ENCODE results near the gene RGS6. TPM values are rescaled to one million over a fixed set of nuclear protein-coding genes. Genes with fewer than 3 reads are reported as not detected.

Gene RGS6
- total RNA-seq, 2 experiments from 2014 or later, result 1.5 to 3.1 TPM

DNA sequence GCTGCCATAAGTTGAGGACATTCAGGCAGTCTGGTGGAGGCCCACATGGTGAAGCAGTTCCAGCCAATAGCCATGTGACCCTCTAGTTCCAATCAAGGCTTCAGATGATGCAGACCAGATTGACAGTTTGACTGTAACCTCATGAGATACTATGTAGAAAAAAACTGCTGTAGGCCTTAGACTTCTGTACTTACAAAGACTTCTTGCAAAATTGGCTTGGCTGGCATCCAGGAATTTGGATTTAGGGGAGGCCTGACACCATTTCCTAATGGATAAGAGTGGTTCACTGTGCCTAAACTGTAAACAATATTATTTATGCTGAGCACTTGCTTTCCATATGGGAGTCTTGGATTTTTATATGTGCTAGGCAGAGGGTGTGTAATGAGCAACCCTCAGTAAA, 76.4 kb downstream of the RGS6 start:
- Mint-ChIP-seq H3K27me3 (peaks cover 16% of the 10 kb centered on the region), H3K4me3 (no peak overlapping the region), H3K36me3 (no peaks in the 10 kb centered on the region), H3K9me3 (ENCODE audit: low read depth) (no peaks in the 10 kb centered on the region), H3K27ac (no peak overlapping the region), H3K4me1 (no peaks in the 10 kb centered on the region)
- ATAC-seq, result no peak
- CTCF ChIA-PET, result no interaction called here
- no peak for DNase-seq

DNA sequence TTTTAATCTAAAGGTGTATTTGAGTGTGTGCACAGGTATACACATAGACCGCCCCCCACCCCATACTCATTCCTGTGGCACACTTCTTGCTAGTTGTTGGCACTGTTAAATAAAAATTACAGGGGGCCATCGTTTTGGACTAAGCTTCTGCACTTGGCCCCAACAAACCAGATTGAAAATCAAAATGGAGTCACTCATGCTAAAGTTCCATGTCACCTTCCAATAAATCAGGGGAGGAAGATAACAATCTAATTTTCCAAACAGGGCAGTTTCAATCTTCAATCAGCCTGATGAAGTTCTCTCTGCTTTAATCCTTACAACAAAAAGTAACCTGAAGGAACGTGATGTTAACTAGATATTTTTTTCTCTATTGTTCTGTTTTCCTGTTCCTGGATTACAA, 78.2 kb downstream of the RGS6 start:
- DNase-seq, result no peak
- H3K9me3 Mint-ChIP-seq (ENCODE audit: low read depth), result no peaks in the 10 kb centered on the region
- H3K27me3 Mint-ChIP-seq, result peaks cover 25% of the 10 kb centered on the region
- no peak overlapping the region for H3K4me3 Mint-ChIP-seq
- H3K36me3 Mint-ChIP-seq, result no peaks in the 10 kb centered on the region
- no peaks in the 10 kb centered on the region for H3K4me1 Mint-ChIP-seq
- CTCF ChIA-PET, result no interaction called here
- H3K27ac Mint-ChIP-seq, result no peak overlapping the region
- no peak for ATAC-seq

DNA sequence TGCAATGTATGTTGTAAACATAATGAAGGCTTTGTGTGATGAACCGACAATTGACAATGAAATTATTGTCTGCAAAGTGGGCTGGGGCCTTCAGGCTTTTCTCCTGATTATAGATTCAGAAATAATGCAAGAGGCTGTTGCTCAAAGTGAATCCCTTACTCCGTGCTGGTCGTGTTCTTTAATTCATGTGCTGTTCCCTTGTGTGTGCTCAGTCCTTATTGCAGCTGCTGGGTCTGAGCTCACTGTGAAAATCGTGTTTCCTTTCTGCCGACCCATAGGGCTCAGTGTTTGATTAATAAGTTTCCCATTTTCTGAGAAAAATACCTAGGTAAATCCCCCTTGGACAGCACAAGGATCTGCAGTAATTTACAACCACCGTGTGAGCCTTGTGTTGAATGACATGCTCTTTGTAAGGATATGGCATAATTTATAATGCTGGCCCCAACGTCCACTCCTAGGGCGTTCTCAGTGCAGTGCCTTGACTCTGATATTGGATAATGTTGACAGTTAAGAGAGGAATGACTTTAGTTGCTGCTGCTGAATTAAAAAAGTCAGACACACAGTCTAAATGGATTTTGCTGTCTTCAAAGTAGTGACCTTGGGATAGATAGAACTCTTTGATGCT, 81.6 kb downstream of the RGS6 start:
- ATAC-seq, result no peak
- no peaks in the 10 kb centered on the region for H3K36me3 Mint-ChIP-seq
- DNase-seq, result no peak
- no peak overlapping the region for H3K27ac Mint-ChIP-seq
- H3K4me1 Mint-ChIP-seq, result no peaks in the 10 kb centered on the region
- peaks cover 27% of the 10 kb centered on the region for H3K27me3 Mint-ChIP-seq
- CTCF ChIA-PET, result no interaction called here
- no peak overlapping the region for H3K4me3 Mint-ChIP-seq
- no peaks in the 10 kb centered on the region for H3K9me3 Mint-ChIP-seq (ENCODE audit: low read depth)

DNA sequence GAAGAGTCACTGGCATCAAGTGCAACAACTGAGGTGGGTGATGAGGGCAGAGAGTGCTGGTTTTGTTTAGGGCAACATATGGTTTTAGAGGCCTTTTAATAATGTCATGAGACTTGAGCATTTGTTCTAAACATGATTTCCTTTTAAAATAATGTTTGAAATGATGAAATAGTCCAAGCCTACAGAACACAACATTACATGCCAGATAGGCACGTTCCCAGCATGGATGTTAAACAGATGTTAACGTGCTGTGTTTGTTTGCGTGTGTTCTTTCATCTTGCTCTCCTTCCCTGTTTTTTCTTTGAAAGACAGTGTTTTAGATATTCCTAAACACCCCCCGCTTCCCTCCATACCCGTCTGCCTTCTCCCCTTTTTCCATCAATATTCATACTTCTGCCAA, 82.3 kb downstream of the RGS6 start:
- no peak for ATAC-seq
- no peaks in the 10 kb centered on the region for H3K4me1 Mint-ChIP-seq
- H3K27me3 Mint-ChIP-seq, result peaks cover 31% of the 10 kb centered on the region
- H3K27ac Mint-ChIP-seq, result no peak overlapping the region
- no peaks in the 10 kb centered on the region for H3K36me3 Mint-ChIP-seq
- CTCF ChIA-PET, result no interaction called here
- H3K4me3 Mint-ChIP-seq, result no peak overlapping the region
- no peak for DNase-seq
- H3K9me3 Mint-ChIP-seq (ENCODE audit: low read depth), result no peaks in the 10 kb centered on the region

DNA sequence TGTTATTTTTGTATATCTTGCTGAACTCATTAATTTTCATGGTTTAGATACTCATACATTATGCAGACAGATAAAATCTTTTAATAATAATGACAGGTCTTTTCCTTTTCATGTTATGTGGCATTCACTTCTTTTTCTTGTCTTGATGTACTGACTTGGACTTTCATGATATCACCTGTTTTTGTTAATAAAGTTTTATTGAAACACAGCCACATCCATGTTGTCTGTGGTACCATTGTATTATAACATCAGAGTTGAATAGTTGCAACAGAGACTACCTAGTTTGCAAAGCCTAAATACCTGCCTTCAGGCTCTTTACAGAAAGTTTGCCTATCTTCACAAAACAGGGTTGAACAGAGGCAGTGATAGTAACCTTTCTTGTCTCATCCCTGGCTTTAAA, 85.1 kb downstream of the RGS6 start:
- H3K4me1 Mint-ChIP-seq, result no peaks in the 10 kb centered on the region
- CTCF ChIA-PET, result no interaction called here
- H3K27ac Mint-ChIP-seq, result no peak overlapping the region

DNA sequence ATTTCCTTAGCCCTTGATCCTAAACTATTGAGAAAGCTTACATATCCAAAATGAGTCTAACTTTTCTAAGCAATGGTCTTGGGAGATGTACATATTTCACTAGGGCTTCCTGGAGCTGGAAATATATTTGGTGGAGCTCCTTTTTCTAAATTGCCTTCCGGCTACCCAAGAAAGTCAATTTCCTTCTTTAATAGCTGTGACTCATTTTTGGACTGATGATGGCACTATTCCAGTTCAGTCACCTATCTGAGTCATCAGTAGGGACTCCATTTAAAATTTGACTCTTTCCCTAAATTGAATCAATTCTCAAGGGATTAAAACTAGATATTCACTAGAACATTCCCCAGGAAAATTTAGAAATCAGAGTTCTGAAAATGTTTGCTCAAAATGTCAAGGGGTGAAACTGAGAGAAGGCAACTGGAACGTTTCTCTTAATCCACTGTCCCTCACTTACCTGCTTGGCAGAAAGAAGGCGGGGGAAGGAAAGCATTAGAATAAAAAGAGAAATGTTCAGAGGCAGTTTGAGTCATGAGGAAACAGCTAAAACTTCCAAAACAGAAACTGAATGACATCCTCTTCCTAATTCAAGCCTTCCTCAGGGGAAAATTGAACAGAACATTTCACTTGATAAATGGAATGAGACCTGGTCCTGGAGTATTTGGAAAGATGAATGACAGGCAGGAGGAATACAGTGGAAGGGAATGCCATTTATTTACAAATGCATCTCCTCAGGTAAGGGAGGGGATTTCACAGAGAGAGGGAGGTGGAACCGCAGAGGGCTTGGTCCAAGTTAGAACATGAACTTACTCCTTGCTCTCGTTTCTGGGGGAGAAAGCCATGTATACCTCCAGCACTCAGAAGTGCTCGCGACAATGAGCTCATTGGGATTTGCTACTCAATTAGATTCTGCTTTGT, 91.2 kb downstream of the RGS6 start:
- no peak overlapping the region for H3K27ac Mint-ChIP-seq
- H3K4me1 Mint-ChIP-seq, result peaks cover 13% of the 10 kb centered on the region
- CTCF ChIA-PET, result interaction anchor here (0.9 to 4.0 kb wide), 7 partner anchors 16 to 416 kb away, joined by 3 to 37 read pairs (median 4); no protein-coding TSS in a partner anchor
- ATAC-seq, result no peak
- H3K4me3 Mint-ChIP-seq, result no peak overlapping the region
- peaks cover 55% of the 10 kb centered on the region for H3K27me3 Mint-ChIP-seq
- H3K36me3 Mint-ChIP-seq, result no peaks in the 10 kb centered on the region
- DNase-seq, result no peak
- H3K9me3 Mint-ChIP-seq (ENCODE audit: low read depth), result no peaks in the 10 kb centered on the region

More for the DNA sequence above, 85.1 kb downstream of the RGS6 start:
- no peak for ATAC-seq
- Mint-ChIP-seq H3K4me3 (no peak overlapping the region), H3K27me3 (peaks cover 46% of the 10 kb centered on the region), H3K36me3 (no peaks in the 10 kb centered on the region), H3K9me3 (ENCODE audit: low read depth) (no peaks in the 10 kb centered on the region)
- DNase-seq, result no peak

DNA sequence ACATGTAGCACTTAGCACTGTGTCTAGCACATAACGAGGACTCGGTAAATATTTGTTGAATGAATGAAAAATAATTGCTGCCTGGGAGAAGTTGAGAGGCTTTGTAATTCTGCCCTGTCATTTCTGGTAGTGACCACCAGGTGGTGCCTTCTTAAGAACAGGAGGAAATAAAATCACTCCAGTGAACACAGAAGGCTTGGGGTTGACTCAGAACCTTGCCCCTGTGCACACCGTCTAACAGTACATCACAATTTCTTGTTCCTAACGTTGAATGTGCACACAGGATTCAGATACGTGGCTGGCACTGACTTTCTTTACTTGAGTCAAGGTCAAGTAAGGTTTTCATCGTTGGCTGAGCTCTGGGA, 91.8 kb downstream of the RGS6 start:
- peaks cover 59% of the 10 kb centered on the region for H3K27me3 Mint-ChIP-seq
- CTCF ChIA-PET, result interaction anchor here (1.1 to 4.0 kb wide), 7 partner anchors 15 to 415 kb away, joined by 3 to 37 read pairs (median 4); no protein-coding TSS in a partner anchor
- no peak overlapping the region for H3K4me3 Mint-ChIP-seq
- ATAC-seq (peak; percentile 94), DNase-seq (peak; percentile 72)
- H3K4me1 Mint-ChIP-seq, result peaks cover 13% of the 10 kb centered on the region
- no peak overlapping the region for H3K27ac Mint-ChIP-seq
- H3K36me3 Mint-ChIP-seq, result no peaks in the 10 kb centered on the region
- no peaks in the 10 kb centered on the region for H3K9me3 Mint-ChIP-seq (ENCODE audit: low read depth)

DNA sequence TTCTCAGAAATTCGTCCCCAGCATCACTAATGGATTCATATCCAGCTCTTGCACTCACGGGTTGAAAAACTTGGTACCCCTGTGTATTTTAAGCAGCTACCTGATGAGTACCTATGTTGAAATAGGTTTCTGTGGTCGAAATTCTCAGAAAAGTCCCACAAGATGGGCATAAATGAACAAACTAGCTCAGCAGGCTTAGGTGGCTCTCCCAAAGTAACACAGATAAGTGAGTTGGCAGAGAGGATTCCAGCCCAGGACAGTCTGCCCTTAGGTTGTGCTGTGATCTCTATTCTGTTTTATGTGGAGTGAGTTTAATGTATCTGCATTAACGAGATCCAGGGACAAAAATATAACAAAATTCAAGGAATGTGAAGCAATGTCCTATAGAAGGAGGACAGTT, 92.3 kb downstream of the RGS6 start:
- Mint-ChIP-seq H3K9me3 (ENCODE audit: low read depth) (no peaks in the 10 kb centered on the region), H3K27me3 (peaks cover 60% of the 10 kb centered on the region), H3K4me3 (no peak overlapping the region), H3K4me1 (peaks cover 13% of the 10 kb centered on the region), H3K27ac (no peak overlapping the region), H3K36me3 (no peaks in the 10 kb centered on the region)
- ATAC-seq (peak; percentile 18), DNase-seq (no peak)
- CTCF ChIA-PET, result interaction anchor here (1.1 to 4.0 kb wide), 7 partner anchors 15 to 415 kb away, joined by 3 to 37 read pairs (median 4); no protein-coding TSS in a partner anchor

DNA sequence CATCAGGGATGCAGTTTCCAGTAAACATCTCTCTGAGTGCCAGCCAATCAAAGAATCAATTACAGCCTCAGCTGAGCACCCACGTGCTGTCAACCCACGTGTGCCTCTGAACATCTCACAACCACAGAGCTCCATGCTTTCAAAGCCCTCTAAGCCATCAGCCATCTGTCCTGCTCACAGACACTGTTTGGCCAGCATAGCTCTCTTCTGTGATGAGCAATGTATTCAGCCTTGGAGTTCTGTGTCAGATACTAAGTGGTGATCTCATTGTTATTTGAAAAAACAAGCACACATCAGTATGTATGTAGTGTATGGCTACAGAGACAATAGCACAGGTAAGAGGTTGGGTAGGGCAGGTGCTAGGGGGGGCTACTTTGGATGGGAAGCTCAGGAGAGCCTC, 94.3 kb downstream of the RGS6 start:
- ATAC-seq (no peak), DNase-seq (no peak)
- Mint-ChIP-seq H3K36me3 (no peaks in the 10 kb centered on the region), H3K27ac (no peak overlapping the region), H3K4me1 (peaks cover 13% of the 10 kb centered on the region), H3K27me3 (peaks cover 52% of the 10 kb centered on the region), H3K9me3 (ENCODE audit: low read depth) (no peaks in the 10 kb centered on the region), H3K4me3 (no peak overlapping the region)
- CTCF ChIA-PET, result no interaction called here

DNA sequence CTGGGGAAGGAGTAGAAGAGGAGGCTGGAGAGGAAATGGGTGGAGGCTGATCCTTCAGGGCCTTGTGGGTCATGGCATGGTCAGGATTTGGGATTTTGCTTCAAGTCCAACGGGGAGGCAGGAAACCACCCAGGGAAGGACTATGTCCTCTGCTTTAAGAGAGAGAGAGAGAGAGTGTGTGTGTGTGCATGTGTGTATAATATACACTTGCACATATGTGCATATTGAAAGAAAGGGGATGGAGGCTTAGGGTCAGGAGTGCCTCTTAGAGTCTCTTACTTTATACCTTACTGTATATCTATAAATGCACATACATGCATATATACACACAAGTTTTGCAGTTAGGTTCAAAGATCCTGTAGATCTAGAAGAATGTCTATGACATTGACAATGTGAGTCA, 94.8 kb downstream of the RGS6 start:
- no peak for DNase-seq
- peaks cover 49% of the 10 kb centered on the region for H3K27me3 Mint-ChIP-seq
- H3K4me1 Mint-ChIP-seq, result peaks cover 13% of the 10 kb centered on the region
- ATAC-seq, result no peak
- H3K4me3 Mint-ChIP-seq, result no peak overlapping the region
- H3K27ac Mint-ChIP-seq, result no peak overlapping the region
- CTCF ChIA-PET, result no interaction called here
- H3K9me3 Mint-ChIP-seq (ENCODE audit: low read depth), result no peaks in the 10 kb centered on the region
- no peaks in the 10 kb centered on the region for H3K36me3 Mint-ChIP-seq

DNA sequence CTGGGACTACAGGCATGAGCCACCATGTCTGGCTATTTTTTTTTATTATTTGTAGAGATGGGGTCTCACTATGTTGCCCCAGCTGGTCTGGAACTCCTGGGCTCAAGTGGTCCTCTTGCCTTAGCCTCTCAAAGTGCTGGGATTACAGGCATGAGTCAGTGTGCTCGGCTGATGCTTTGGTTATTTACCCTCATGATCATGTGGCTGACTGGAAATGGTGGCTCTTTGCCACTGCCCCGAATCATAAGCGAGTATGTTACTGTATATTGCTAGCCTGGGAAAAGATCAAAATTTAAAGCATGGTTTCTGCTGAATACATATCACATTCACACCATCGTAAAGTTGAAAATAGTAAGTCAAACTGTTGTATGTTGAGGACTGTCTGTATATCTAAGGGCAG, 101.1 kb downstream of the RGS6 start:
- Mint-ChIP-seq H3K27me3 (peaks cover 36% of the 10 kb centered on the region), H3K27ac (no peak overlapping the region), H3K36me3 (no peaks in the 10 kb centered on the region), H3K4me1 (no peaks in the 10 kb centered on the region), H3K4me3 (no peak overlapping the region), H3K9me3 (ENCODE audit: low read depth) (no peaks in the 10 kb centered on the region)
- DNase-seq (no peak), ATAC-seq (no peak)
- CTCF ChIA-PET, result no interaction called here

DNA sequence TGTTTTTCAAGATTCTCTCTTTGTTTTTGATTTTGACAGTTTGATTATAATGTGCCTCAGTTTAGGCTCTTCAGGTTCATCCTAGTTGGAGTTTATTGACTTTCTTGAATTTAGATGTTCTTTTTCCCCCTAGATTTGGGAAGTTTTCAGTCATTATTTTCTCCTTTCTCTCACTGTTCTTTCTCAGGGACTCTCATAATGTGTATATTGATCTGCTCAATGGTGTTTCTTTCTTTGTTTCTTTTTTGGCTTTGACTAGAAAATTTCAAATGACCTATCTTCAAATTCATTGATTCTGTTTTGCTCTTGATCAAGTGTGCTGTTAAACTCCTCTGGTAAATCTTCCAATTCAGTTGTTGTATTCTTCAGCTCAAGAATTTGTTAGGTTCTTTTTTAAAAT, 108.3 kb downstream of the RGS6 start:
- no peak overlapping the region for H3K4me3 Mint-ChIP-seq
- peaks cover 3% of the 10 kb centered on the region for H3K9me3 Mint-ChIP-seq (ENCODE audit: low read depth)
- ATAC-seq (no peak), DNase-seq (no peak)
- no peak overlapping the region for H3K27ac Mint-ChIP-seq
- H3K36me3 Mint-ChIP-seq, result peaks cover 2% of the 10 kb centered on the region
- no peaks in the 10 kb centered on the region for H3K4me1 Mint-ChIP-seq
- H3K27me3 Mint-ChIP-seq, result peaks cover 55% of the 10 kb centered on the region
- CTCF ChIA-PET, result no interaction called here

DNA sequence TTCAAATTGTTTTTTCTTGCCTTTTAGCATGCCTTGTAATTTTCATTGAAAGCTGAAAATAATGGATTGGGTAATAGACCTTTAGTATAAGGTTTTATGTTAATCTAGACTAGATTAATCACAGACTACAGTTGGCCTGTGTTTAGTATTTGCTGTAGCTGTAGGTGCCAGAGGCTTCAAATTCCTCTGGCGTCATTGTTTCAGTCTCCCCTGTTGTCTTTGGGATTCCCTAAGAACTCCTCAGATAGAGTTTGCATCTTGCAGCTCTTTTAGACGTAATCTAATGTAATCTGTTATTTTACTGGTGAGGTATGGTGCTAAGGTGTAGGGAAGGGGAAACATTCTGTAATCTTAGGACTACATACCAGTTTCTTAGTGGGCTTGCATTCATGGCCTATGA, 113.0 kb downstream of the RGS6 start:
- CTCF ChIA-PET, result no interaction called here
- DNase-seq (no peak), ATAC-seq (no peak)
- Mint-ChIP-seq H3K27ac (no peak overlapping the region), H3K4me1 (peaks cover 11% of the 10 kb centered on the region), H3K36me3 (peaks cover 2% of the 10 kb centered on the region), H3K4me3 (no peak overlapping the region), H3K9me3 (ENCODE audit: low read depth) (no peaks in the 10 kb centered on the region), H3K27me3 (peaks cover 38% of the 10 kb centered on the region)

DNA sequence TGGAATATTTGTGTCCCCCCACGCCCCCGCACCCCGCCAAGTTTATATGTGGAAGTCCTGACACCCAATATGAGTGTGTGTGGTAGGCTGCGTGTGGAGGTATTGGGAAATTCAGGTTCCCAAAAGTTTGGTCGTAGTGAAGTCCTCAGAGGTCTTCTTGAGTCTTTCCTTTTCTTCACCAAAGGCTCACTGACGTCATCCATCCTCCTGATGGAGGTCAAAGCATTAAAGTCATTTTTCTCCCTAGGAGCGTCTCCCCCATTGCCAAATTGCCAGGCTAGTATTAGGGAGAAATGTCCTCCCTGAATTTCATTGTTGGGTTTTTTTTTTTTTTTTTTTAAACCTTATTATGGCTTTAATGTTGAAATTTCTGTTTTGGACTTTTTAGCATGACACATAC, 113.7 kb downstream of the RGS6 start:
- Mint-ChIP-seq H3K27me3 (peaks cover 35% of the 10 kb centered on the region), H3K36me3 (no peaks in the 10 kb centered on the region), H3K27ac (no peak overlapping the region), H3K4me1 (peaks cover 12% of the 10 kb centered on the region), H3K4me3 (no peak overlapping the region), H3K9me3 (ENCODE audit: low read depth) (no peaks in the 10 kb centered on the region)
- DNase-seq (no peak), ATAC-seq (no peak)
- CTCF ChIA-PET, result no interaction called here
